Breast epithelium (tissue), 3 donors: ENCODE results near the gene HELZ.
"Not testable (repeated sequence)": the region's sequence is repeated elsewhere in the genome, so short reads cannot be mapped to it uniquely, and the experiment has no call there.

Experiments
- CTCF ChIP-seq, 3 donors: fragments of 450-650 bp; IDR thresholded peaks; one replicate each; pipeline ENCODE4 v1.5.1; 2016 to 2017; ENCODE audit warnings: antibody characterized with exemption in 3 of 3, mild to moderate bottlenecking in 3 of 3, moderate library complexity in 3 of 3
- POLR2A ChIP-seq: fragments of 450-650 bp; IDR thresholded peaks from one replicate; pipeline ENCODE4 v1.6.1; 2016; ENCODE audit warnings: antibody characterized with exemption, mild to moderate bottlenecking, moderate library complexity
- POLR2AphosphoS5 ChIP-seq, 3 donors: sonication (generic); formaldehyde crosslinking; IDR thresholded peaks; one replicate each; pipeline ENCODE4 v1.6.1; 2017; ENCODE audit warnings: antibody characterized with exemption in 3 of 3

- not testable (repeated sequence) for TF ChIP-seq CTCF (IDR thresholded peaks at IDR 0.05); POLR2AphosphoS5 (IDR thresholded peaks at IDR 0.05); POLR2A
Observed at GRCh38 chr17:67041119-67041518, 203.9 kb downstream of the HELZ start.
